ENCODE measurements around the gene GAB2.
"Not testable (repeated sequence)": the region's sequence is repeated elsewhere in the genome, so short reads cannot be mapped to it uniquely, and the experiment has no call there.

Gene GAB2, protein sequence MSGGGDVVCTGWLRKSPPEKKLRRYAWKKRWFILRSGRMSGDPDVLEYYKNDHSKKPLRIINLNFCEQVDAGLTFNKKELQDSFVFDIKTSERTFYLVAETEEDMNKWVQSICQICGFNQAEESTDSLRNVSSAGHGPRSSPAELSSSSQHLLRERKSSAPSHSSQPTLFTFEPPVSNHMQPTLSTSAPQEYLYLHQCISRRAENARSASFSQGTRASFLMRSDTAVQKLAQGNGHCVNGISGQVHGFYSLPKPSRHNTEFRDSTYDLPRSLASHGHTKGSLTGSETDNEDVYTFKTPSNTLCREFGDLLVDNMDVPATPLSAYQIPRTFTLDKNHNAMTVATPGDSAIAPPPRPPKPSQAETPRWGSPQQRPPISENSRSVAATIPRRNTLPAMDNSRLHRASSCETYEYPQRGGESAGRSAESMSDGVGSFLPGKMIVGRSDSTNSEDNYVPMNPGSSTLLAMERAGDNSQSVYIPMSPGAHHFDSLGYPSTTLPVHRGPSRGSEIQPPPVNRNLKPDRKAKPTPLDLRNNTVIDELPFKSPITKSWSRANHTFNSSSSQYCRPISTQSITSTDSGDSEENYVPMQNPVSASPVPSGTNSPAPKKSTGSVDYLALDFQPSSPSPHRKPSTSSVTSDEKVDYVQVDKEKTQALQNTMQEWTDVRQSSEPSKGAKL

GRCh38 chr11:78417175-78417887 lies at the start of gene GAB2:
Gene GAB2 (minus strand): TSS chr11:78417820. CDS start chr11:78417720, 100 bp downstream.
- DNase-seq: no peak

DNA sequence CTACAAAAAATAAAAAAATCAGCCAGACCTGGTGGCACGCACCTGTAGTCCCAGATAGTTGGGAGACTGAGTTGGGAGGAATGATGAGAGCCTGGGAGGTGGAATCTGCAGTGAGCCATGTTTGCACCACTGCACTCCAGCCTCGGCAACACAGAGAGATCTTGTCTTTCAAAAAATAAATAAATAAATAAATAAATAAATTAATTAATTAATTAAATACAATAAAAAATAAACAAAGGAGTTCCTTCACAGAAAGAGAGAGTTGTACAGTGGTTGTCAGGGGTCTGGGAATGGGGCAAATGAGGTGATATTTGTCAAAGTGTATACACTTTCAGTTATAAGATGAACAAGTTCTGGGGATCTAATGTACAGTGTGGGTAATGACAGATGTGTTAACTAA lies 49.8 kb upstream of the GAB2 start:
- DNase-seq: no peak

DNA sequence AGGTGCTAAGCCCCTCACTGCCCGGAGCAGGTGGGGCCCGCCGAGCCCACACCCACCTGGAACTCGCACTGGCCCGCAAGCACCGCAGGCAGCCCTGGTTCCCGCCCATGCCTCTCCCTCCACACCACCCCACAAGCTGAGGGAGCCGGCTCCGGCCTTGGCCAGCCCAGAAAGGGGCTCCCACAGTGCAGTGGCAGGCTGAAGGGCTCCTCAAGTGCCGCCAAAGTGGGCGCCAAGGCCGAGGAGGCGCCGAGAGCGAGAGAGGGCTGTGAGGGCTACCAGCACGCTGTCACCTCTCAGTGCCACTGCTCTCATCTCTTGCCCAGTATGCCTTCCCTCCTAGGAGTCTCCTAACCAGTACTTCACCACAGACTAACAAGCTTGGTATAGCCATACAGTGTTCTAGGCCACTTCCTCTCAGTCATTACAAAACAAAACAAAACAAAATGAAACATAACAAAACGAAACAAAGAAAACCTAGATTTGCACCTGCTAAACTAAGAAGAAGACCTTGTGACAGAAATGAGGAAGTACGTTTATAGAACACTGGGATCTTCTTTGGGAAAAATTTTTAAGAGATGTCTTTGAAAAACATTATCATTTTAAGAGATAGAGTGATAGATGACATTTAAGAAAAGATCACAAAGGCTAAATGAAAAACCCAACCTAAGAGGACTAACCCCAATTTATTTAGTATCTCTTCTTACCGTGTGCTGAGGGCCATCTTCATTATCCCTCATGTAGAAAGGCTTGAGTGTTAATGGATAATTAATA lies 47.7 kb upstream of the GAB2 start:
- no peak for DNase-seq

DNA sequence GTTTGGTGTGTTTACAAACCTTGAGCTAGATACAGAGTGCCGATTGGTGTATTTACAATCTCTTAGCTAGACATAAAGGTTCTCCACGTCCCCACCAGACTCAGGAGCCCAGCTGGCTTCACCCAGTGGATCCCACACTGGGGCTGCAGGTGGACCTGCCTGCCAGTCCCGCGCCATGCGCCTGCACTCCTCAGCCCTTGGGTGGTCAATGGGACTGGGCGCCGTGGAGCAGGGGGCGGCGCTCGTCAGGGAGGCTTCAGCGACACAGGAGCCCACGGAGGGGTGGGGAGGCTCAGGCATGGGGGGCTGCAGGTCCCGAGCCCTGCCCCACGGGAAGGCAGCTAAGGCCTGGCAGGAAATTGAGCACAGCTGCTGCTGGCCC lies 47.2 kb upstream of the GAB2 start:
- not testable (repeated sequence) for DNase-seq

- no peak for DNase-seq
Observed at GRCh38 chr11:78460471-78460870, 42.9 kb upstream of the GAB2 start.

GRCh38 chr11:78459738-78460137 lies 42.1 kb upstream of the GAB2 start:
- DNase-seq: no peak

DNA sequence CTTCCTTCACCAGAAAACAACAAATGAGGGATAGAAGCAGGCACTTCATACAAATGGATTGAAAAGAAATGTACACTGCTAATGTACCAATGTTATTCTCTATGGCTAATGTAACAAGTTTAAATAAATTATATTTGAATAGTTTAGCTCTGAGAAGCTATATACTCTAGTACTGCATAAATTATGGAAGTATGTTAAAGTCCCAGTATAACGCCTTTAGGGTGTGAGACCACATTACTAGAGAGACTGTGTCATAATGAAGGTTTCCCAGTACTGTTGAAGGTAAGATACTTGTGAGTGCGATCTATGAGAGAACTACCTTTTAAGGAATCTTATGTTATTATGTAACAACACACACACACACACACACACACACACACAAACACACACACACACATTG lies 39.8 kb upstream of the GAB2 start:
- no peak for DNase-seq

- DNase-seq: no peak
Observed at GRCh38 chr11:78453140-78453935, 35.7 kb upstream of the GAB2 start.

DNA sequence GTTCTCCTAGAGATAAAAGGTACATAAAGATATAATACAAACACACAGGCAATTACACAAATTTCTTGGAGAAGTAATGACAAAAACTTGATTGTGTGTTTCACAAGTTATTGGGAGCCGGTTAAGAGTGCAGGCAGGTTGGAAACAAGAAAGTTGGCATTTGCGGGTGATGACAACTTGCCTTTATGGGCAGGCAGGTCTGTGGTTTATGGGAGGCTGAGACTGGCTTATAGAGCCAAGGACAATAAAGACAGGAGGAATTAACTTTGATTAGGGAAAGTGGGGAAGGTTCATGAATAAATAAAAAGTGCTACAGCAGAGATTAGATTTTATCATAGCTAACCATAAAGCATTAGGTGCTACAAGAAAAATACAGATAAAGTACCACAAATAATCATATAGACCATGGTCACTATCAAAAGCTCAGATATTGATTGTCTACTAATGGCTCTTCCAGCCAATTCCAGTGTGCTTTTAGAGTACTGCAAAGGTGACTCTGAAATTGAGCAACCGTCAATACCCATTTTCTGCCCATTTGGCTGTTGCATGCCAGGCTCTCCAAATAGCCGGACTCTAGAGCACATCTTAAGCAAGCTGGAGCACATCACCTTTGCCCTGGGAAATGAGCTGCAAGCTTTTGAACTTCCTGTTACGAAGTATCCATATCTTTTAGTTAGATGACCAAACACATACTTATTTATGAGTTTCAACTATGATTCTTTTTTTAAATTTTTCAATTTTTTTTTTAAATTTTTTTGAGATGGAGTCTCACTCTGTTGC lies 33.9 kb upstream of the GAB2 start:
- no peak for DNase-seq

DNA sequence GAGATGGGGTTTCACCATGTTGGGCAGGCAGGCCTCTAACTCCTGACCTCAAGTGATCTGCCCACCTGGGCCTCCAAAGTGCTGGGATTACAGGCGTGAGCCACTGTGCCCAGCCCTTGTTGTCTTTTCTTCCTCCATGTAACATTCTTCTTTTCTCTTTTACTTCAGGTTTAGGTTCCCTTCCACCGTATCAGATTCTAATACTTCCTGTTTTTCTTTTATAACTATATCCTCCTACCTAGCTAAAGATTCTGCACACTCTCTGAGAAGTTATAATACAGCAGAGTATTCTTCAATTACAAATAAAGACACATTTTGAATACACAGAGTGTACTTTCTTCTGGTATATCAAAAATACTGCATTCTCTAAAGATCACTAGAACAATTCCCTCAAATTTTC lies 33.2 kb upstream of the GAB2 start:
- DNase-seq: no peak

DNA sequence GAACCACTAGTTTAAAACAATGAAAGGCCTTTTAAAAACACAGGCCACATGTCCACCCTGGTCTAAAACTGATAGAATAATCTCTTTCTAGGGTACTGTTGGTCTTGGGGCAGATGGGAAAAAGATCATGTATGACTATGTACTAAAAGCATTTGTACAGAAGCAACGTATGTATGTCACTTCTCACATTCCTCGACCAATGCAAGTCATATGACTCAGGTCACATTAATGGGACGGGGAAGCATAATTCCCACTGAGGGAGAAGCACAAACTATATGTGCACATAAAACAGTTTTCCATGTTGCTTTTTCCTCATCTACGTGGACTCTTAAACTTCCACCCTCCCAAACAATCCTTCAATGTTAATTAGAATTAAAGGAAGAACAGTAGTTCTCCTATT lies 32.2 kb upstream of the GAB2 start:
- DNase-seq: no peak

- no peak for DNase-seq
Observed at GRCh38 chr11:78446210-78446609, 28.6 kb upstream of the GAB2 start.

DNA sequence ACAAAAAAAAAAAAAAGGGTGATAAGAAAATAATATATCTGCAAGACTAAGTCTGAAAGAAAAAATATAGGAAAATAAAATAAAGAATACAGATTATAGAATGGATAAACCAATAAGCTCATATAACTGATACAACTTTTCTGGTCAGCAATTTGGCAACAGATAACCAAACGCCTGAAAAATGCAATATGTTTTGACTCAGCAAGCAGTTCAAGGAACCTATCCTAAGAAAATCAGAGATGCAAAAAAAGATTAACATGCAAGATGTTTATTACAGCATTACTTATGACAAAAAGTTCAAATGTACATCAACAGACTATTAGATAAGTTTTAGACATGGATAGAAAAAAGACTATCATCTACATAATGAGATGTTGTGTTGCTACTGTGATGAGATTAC lies 27.1 kb upstream of the GAB2 start:
- no peak for DNase-seq

DNA sequence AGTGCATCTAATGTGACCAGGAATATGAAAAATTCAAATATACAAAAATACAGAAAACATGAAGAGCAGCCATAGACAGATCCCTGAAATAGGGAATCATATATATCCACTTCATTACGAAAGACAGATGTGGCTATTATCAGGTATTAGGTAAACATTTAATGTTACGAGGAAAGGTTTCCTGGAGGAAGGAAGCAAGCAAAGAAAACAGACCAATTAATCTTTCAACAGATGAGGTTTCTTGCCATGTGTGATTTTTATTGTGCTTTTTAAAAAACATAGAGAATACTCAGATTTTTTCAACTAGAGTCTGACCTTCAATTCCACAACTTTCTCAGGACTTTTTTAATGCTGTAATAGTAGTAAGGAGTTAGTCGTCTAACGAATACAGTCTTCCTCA lies 24.3 kb upstream of the GAB2 start:
- DNase-seq: no peak

DNA sequence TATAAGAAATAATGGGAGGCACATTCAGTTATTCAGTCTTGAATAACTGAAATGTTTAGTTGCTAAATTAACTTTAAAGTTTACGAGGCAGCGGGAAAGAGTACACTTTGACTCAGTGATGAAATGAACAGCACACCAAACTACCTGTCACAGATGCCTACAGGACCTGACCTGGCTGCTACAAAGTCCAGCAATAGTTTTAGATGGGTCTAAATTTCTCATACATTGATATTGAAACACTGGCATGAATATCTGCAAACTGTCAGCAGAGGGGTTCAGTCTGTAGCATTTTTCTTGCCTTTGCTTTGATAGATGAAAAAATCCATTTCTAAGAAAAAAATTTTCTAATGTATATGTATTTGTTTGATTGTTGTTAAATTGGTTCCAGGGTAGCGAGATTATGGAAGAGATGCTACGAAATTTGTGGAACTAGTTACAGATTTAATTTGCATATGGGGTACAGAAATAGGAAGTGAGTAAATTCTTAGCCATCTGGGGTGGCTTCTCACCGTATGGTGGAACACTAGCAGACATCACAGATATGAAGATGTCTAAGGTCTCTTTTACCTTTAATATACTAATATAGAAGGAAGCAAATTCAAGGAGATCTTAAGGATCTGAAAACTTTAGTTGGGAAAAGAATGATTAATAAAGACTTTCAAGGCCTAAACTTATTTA lies 20.8 kb upstream of the GAB2 start:
- no peak for DNase-seq

DNA sequence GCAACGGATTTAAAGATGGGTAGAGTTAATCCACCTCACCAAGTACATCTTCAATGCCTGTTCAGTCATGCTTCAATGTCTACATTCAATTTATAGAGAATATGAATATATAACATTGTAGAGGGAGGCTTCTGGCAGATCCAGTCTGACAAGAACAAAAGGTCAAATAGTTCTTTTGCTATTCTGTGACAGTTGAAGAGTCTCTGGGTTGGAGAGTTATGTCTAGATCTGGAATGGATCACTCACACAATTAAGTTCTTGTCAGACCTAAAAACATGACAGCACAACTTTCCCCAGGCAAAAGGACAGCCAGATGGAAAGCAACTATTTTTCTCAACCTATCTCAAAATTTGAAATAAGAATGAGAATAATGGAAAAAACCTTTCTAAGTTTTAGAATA lies 15.3 kb upstream of the GAB2 start:
- DNase-seq: no peak

- DNase-seq: no peak
Observed at GRCh38 chr11:78432058-78432515, 14.5 kb upstream of the GAB2 start.

DNA sequence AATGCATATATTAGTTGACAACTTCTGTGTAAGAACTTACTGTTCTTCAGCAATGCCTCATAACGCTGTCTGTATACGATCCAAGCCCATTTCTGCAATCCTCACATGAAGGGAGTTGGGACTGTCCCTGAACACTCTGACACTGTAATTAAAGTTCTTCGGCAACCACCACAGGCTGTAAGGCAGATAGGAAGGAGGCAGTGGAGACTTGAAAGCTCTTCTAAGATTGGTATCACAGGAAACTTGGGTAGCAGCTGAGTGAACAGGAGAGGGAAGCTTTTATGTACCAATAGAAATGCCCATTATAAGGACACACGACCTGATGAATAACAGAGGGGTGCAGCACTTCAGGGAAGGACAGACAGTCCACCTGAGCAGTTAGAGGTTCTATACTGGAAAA lies 12.0 kb upstream of the GAB2 start:
- DNase-seq: no peak

DNA sequence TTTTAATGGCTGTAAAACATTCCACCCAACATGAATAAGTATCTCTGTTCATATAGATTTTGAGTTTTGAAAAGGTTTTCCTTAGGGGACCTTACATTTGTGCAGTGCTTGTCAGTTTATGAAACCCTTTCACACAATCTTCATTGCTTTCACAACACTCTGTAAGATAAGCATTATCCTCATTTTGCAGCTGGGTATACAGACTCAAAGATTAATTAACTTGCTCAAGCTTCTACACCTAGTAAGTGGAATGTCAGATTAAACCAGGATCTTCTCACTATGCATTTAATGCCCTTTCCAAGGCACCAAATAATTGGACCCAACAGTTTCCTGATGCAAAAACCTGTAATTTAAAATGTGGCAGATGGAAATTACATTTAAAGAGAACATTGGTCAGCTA lies 11.6 kb upstream of the GAB2 start:
- no peak for DNase-seq

DNA sequence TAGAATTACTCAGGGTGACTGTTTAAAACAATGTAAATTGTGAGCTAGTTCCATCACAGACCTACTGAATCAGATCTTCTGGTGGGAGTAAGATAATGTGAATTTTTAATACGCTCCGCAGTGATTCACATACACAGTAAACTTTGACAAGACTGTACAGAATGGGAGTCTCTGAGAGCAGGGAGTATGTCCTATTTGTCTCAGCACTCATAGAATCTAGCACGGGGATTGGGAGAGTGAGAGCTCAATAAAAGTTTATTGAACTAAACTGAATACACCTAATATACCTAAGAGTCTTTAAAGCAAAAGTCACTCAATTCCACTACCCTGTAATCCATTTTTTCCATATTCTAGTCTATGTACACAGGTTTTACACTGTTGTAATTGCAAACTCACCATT lies 11.2 kb upstream of the GAB2 start:
- DNase-seq: no peak

DNA sequence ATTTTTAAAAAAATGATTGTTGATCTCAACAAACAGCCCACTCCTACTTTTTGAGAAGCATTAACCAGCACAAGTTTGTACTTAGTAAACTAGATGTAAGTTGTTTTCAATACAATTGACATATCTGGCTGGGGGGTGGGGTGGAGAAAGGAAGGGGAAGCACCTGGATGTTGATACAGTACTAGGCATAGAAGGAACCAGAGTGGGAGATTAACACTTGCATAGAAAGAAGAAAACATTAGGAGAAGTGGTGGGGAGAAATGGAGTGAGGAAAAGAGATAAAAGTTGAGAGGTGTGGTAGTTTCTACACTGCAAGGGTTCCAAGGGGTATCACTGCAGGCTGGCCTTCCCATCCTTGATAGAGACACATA lies 10.6 kb upstream of the GAB2 start:
- DNase-seq: no peak

Measured in right hindlimb (tissue), 1 donor.